Measurements from ENCODE around the gene GFOD1.
"Not testable (repeated sequence)": the region's sequence is repeated elsewhere in the genome, so short reads cannot be mapped to it uniquely, and the experiment has no call there.

The GFOD1 gene

GRCh38 chr6:13354331-13355042 is 132.9 kb downstream of the GFOD1 start:
- no peak for DNase-seq (ENCODE audit: low spot score)

GRCh38 chr6:13352165-13352564 is 135.2 kb downstream of the GFOD1 start:
- DNase-seq (ENCODE audit: low spot score) = no peak

DNA sequence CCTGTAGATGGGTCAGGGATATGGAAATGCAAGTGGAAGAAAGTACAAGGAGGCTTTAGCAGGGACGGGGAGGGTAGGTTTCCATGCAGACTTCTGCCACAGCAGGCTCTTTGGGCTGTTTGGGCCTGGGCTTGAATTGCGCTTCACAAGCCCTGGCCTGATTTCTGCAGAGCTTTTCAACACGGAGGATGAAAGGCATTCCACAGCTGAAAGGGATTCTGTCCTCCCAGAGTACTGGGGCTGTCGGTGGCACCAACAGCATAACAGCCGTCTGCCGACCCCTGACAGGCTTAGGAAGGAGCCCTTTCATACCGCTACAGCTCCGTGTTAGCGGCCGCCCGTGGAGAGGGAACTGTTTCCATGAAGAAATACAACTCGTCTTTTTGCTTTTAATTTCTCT is 136.1 kb downstream of the GFOD1 start:
- DNase-seq (ENCODE audit: low spot score) = no peak

DNA sequence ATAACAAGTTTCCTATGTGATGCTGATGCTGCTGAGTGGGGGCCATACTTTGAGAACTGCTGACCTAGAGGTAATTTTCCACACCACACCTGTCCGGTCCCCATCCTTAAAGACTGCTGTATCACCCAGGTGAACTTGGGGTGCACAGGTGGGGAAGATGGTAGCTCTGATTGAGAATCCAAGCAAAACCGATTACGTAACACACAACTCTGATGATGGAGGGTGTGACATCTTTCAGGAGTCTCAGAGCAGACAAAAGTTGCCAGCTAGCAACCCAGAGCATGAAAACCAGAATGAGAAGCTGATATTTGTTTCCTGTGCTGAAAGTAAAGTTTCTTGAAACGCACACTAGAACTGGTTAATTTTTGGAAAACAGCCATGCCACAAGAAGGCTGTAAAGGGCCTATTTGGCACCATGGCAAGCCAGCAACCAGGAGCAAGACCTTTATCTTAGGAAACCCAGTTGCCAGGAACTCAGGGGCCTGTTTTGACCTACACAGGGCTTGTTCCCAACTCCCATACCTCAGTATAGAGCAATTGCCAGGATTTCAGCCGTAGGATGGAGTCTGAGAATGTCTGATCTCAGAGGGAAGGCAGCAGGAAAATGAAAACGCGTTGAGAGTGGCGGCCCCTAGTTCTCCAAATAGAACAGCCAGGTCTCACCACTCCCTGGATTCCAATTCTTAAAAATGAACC is 137.4 kb downstream of the GFOD1 start:
- no peak for DNase-seq (ENCODE audit: low spot score)

DNA sequence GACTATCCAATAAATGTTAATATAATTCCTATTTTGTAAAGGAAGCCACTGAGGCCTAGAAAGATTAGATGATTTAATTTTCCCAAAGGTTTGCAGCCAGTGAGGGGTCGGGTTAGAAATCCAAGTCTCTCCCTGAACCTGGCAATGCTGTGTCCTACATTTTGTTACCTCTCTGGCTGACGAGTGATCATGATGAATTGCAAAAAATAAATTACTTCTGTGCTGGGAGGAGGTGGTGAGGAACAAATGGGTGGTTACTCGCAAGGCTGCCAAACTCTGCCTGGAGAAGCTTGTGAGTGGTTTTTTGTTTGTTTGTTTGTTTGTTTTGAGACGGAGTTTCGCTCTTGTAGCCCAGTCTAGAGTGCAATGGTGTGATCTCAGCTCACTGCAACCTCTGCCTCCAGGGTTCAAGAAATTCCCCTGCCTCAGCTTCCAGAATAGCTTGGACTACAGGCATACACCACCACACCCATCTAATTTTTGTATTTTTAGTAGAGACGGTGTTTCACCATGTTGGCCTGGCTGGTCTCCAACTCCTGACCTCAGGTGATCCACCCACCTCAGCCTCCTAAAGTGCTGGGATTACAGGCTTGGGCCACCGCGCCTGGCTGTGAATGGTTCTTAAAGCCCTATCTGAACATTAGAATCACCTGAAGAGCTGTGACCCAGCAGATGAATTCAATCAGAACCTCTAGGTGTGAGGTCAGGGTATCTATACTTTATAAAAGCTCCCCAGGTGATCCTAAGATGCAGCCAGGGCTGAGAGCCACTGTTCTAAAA is 138.9 kb downstream of the GFOD1 start:
- no peak for DNase-seq (ENCODE audit: low spot score)

- DNase-seq (ENCODE audit: low spot score) = no peak
Measured at GRCh38 chr6:13346245-13346644, 141.2 kb downstream of the GFOD1 start.

- DNase-seq (ENCODE audit: low spot score) = no peak
Measured at GRCh38 chr6:13342414-13343019, 144.9 kb downstream of the GFOD1 start.

- no peak for DNase-seq (ENCODE audit: low spot score)
Measured at GRCh38 chr6:13339863-13340630, 147.4 kb downstream of the GFOD1 start.

DNA sequence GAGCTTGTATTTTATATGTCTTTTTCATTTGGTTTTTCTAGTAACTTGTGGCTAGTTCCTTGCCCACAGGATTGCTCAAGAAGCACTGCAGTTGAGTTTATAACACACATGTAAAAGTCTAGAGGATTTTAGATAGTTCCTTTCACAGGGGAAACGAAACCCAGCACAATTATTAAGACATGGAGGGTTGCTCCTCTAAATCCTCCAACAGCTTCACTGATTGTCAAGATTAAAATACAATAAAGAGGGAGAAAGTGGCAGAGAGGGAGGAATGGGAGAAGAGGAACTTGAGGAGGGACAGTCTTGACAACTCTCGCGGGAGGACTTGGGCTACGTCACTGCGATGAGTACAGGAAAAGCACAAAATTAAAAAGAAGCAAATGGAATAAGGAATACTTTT is 149.4 kb downstream of the GFOD1 start:
- DNase-seq (ENCODE audit: low spot score) = no peak

GRCh38 chr6:13336553-13336952 is 150.8 kb downstream of the GFOD1 start:
- peak; percentile 78 for DNase-seq (ENCODE audit: low spot score)

GRCh38 chr6:13334953-13335352 is 152.4 kb downstream of the GFOD1 start:
- DNase-seq (ENCODE audit: low spot score) = peak; percentile 43

GRCh38 chr6:13332349-13332706 is 155.1 kb downstream of the GFOD1 start:
- no peak for DNase-seq (ENCODE audit: low spot score)

- peak; percentile 63 for DNase-seq (ENCODE audit: low spot score)
Measured at GRCh38 chr6:13331516-13332348, 155.7 kb downstream of the GFOD1 start.

DNA sequence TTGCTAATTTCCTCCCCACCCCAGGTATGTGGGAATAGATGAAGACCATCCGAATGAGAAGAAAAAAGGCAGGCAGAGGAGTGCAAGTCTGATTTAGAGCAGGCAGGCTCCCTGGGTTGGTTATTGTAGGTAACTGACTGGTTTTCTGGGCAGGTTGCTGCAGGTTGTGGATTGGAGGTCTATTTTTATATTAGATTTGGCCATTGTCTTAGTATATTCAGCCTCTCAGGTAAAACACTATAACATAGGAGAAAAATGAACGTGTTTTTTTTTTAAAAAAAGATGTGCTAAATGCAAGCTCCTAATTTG is 158.6 kb downstream of the GFOD1 start:
- DNase-seq (ENCODE audit: low spot score) = no peak

GRCh38 chr6:13328076-13328874 is 159.1 kb downstream of the GFOD1 start, which contains the start of gene TBC1D7:
TSS of gene TBC1D7 (minus strand) at chr6:13328537. CDS start at chr6:13326898, 1,639 bp downstream.
- DNase-seq (ENCODE audit: low spot score) = peak; percentile 94

- no peak for DNase-seq (ENCODE audit: low spot score)
Measured at GRCh38 chr6:13327691-13328075, 159.7 kb downstream of the GFOD1 start.

GRCh38 chr6:13326031-13326586 is 161.3 kb downstream of the GFOD1 start:
- not testable (repeated sequence) for DNase-seq (ENCODE audit: low spot score)

DNA sequence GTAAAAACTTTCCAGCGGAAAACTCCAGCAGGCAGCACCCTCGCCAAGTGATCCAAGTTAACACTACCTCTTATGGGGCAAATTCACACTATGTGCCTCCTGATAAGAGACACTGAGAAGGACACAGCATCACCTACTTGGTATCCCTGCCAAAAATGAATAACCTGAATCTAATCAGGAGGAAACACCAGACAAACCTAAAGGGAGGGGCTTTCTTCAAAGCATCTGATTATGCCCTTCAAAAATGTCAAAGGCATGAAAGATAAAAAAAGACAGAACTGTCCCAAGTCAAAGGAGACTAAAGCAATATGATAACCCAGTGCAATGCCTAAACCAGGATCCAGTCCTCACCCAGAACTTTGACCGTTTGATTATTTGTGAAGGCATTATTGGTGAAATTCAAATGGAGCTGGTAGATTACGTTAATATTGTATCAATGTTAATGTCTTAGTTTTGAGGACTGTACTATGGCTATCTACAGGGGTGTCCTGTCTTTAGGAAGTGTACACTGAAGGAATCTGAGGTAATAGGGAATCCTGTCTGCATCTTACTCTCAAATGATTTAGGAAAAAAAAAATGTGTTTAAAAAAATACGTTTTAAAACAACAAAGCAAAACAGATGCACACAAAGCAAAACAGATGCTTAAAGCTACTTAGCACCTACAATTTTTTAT is 167.4 kb downstream of the GFOD1 start:
- DNase-seq (ENCODE audit: low spot score) = peak; percentile 33

DNA sequence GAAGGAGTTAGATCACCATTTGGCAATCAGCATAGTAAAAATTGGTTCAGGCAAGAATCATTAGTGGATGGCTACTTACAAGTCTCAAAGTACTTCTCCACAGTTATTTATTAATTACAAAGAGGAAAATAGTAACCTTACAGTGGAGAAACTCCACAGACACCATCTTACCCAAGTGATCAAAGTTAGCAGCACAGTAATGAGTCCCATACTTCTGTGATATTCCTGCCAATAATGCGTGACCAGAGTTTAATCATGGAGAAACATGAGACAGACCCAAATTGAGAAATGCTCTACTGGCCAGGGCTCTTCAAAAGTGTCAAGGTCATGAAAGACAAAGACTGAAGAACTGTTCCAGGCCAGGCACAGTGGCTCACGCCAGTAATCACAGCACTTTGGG is 168.6 kb downstream of the GFOD1 start:
- no peak for DNase-seq (ENCODE audit: low spot score)

All from hematopoietic multipotent progenitor cell treated with erythropoietin and hydrocortisone succinate and interleukin-3 and kit ligand, for 17 days (in vitro differentiated cells).